SU-DHL-6 (cell line): ENCODE measurements around the gene PSD.

ENCODE experiments used
- H2AFZ ChIP-seq: fragments of 200-600 bp; sonication (generic); 2 replicates; pipeline ENCODE4 v1.6.1; 2014; ENCODE audit warnings: low read depth, mild to moderate bottlenecking, moderate library complexity, mixed read lengths, antibody characterized with exemption, low read length; ENCODE audit not compliant: severe bottlenecking
- H3F3A ChIP-seq: fragments of 200-600 bp; shearing (Covaris generic); 2 replicates; pipeline ENCODE4 v1.6.0; 2016; ENCODE audit warnings: antibody characterized with exemption, mild to moderate bottlenecking; ENCODE audit not compliant: insufficient read depth
- H3K27ac ChIP-seq: fragments of 200-600 bp; sonication (generic); 2 replicates; pipeline ENCODE4 v1.5.1; 2016; ENCODE audit warnings: low read depth, mild to moderate bottlenecking, low read length, moderate library complexity, mixed read lengths
- H3K27me3 ChIP-seq: fragments of 200-600 bp; sonication (generic), shearing (Covaris generic); 2 replicates; pipeline ENCODE4 v1.6.0; 2014; ENCODE audit warnings: mild to moderate bottlenecking, low read length
- H3K36me3 ChIP-seq: fragments of 200-600 bp; sonication (generic); 2 replicates; pipeline ENCODE4 v1.6.1; 2014; ENCODE audit warnings: mild to moderate bottlenecking, low read length, mixed read lengths
- H3K4me2 ChIP-seq: fragments of 300-600, 200-600 bp; shearing (Covaris generic), sonication (generic); 2 replicates; pipeline ENCODE4 v1.6.0; 2014; ENCODE audit warnings: low read length, low read depth, mild to moderate bottlenecking; ENCODE audit not compliant: poor library complexity, severe bottlenecking
- H3K4me3 ChIP-seq: fragments of 200-600 bp; sonication (generic); 2 replicates; pipeline ENCODE4 v1.5.1; 2014; ENCODE audit warnings: antibody characterized with exemption, low read length, mild to moderate bottlenecking, mixed read lengths; ENCODE audit not compliant: insufficient read depth, poor library complexity, severe bottlenecking
- H3K79me2 ChIP-seq: fragments of 200-600 bp; sonication (generic); 2 replicates; pipeline ENCODE4 v1.6.1; 2014; ENCODE audit warnings: mild to moderate bottlenecking, low read length, moderate library complexity; ENCODE audit not compliant: insufficient read depth
- H3K9ac ChIP-seq: fragments of 200-600 bp; sonication (generic); 2 replicates; pipeline ENCODE4 v1.7.0; 2014; ENCODE audit warnings: mild to moderate bottlenecking, low read length
- H3K9me2 ChIP-seq: fragments of 200-600 bp; sonication (generic); replicated peaks from 2 replicates; pipeline ENCODE4 v1.6.1; 2014; ENCODE audit warnings: low read length; ENCODE audit not compliant: insufficient read depth
- H3K9me3 ChIP-seq: fragments of 200-600 bp; sonication (generic); 2 replicates; pipeline ENCODE4 v1.6.1; 2014; ENCODE audit warnings: low read length, mixed read lengths; ENCODE audit not compliant: insufficient read depth
- H4K20me1 ChIP-seq: fragments of 200-600 bp; sonication (generic); 2 replicates; pipeline ENCODE4 v1.6.1; 2014; ENCODE audit warnings: low read depth, mild to moderate bottlenecking, antibody characterized with exemption, low read length, moderate library complexity, mixed read lengths
- CTCF ChIP-seq: fragments of 200-600 bp; sonication (generic); IDR thresholded peaks from one replicate; pipeline ENCODE4 v1.5.1; 2017; ENCODE audit warnings: antibody characterized with exemption, mild to moderate bottlenecking, low read length, moderate library complexity; ENCODE audit not compliant: insufficient read depth, poor library complexity, severe bottlenecking
- EZH2phosphoT487 ChIP-seq: fragments of 200-600 bp; sonication (generic), shearing (Covaris generic); conservative IDR thresholded peaks from 2 replicates; pipeline ENCODE4 v1.6.1; 2018; ENCODE audit warnings: mild to moderate bottlenecking, antibody characterized with exemption, low read length, moderate library complexity, mixed read lengths

Gene PSD

GRCh38 chr10:102420714-102421506 is 2.3 kb upstream of the PSD start, which contains the start of gene FBXL15:
Gene FBXL15, plus strand, starts transcription at chr10:102420836. Its CDS starts 294 bp downstream, at chr10:102421130.
- no peaks in the 10 kb centered on the region for H3K79me2 ChIP-seq
- H3K9me2 ChIP-seq, result no peaks in the 10 kb centered on the region
- no peaks in the 10 kb centered on the region for H3K36me3 ChIP-seq
- TF ChIP-seq EZH2phosphoT487 (no peak), CTCF (no peak)
- H3F3A ChIP-seq, result no peaks in the 10 kb centered on the region
- H3K9ac ChIP-seq, result peak within 1 kb of the TSS; percentile 68
- H3K27me3 ChIP-seq, result no peaks in the 10 kb centered on the region
- peak within 1 kb of the TSS; percentile 79 for H3K27ac ChIP-seq
- H2AFZ ChIP-seq, result peak within 1 kb of the TSS; percentile 87
- H3K9me3 ChIP-seq, result no peaks in the 10 kb centered on the region
- H3K4me3 ChIP-seq, result peak within 1 kb of the TSS; percentile 82
- no peaks in the 10 kb centered on the region for H4K20me1 ChIP-seq
- peak within 1 kb of the TSS; percentile 74 for H3K4me2 ChIP-seq

GRCh38 chr10:102420181-102420713 is 1.7 kb upstream of the PSD start:
- TF ChIP-seq CTCF (no peak), EZH2phosphoT487 (no peak)
- peak overlapping the region; percentile 82 for H3K4me3 ChIP-seq
- no peaks in the 10 kb centered on the region for H3K9me2 ChIP-seq
- H2AFZ ChIP-seq, result peak overlapping the region; percentile 87
- no peaks in the 10 kb centered on the region for H3K79me2 ChIP-seq
- H4K20me1 ChIP-seq, result no peaks in the 10 kb centered on the region
- H3K9me3 ChIP-seq, result no peaks in the 10 kb centered on the region
- H3K9ac ChIP-seq, result peak overlapping the region; percentile 68
- H3K27me3 ChIP-seq, result no peaks in the 10 kb centered on the region
- H3K4me2 ChIP-seq, result peak overlapping the region; percentile 74
- no peaks in the 10 kb centered on the region for H3K36me3 ChIP-seq
- H3F3A ChIP-seq, result no peaks in the 10 kb centered on the region
- H3K27ac ChIP-seq, result peak overlapping the region; percentile 79

- H3K79me2 ChIP-seq, result no peaks in the 10 kb centered on the region
- H4K20me1 ChIP-seq, result no peaks in the 10 kb centered on the region
- TF ChIP-seq CTCF (no peak), EZH2phosphoT487 (no peak)
- H3K4me2 ChIP-seq, result peak overlapping the region; percentile 74
- H3K9ac ChIP-seq, result peak overlapping the region; percentile 68
- no peaks in the 10 kb centered on the region for H3K9me2 ChIP-seq
- H3K9me3 ChIP-seq, result no peaks in the 10 kb centered on the region
- peak overlapping the region; percentile 87 for H2AFZ ChIP-seq
- H3K27ac ChIP-seq, result peak overlapping the region; percentile 79; the same call in 1 of the 2 replicates
- no peaks in the 10 kb centered on the region for H3F3A ChIP-seq
- no peaks in the 10 kb centered on the region for H3K27me3 ChIP-seq
- peak overlapping the region; percentile 82 for H3K4me3 ChIP-seq
- no peaks in the 10 kb centered on the region for H3K36me3 ChIP-seq
Measured at GRCh38 chr10:102419269-102420180, 940 bp upstream of the PSD start.
